GM12801 (cell line): ENCODE results near the gene MCC.

Experiments
- CTCF ChIP-seq: IDR thresholded peaks from one replicate; pipeline ENCODE4 v1.5.1; 2011; ENCODE audit warnings: control low read depth; ENCODE audit not compliant: insufficient read length; ENCODE audit errors: extremely low read depth

The MCC gene

GRCh38 chr5:113236536-113237288 lies 251.5 kb downstream of the MCC start:
- no peak for TF ChIP-seq CTCF

- no peak for TF ChIP-seq CTCF
These were observed 252.4 kb downstream of the MCC start for GRCh38 chr5:113235884-113236283.

- no peak for TF ChIP-seq CTCF
These were observed 253.7 kb downstream of the MCC start for GRCh38 chr5:113234546-113234945.

- TF ChIP-seq CTCF: no peak
These were observed 254.6 kb downstream of the MCC start for GRCh38 chr5:113233606-113234005.

- no peak for TF ChIP-seq CTCF
These were observed 255.6 kb downstream of the MCC start for GRCh38 chr5:113232667-113233066.

- no peak for TF ChIP-seq CTCF
These were observed 256.0 kb downstream of the MCC start for GRCh38 chr5:113232221-113232620.

GRCh38 chr5:113231653-113232000 lies 256.6 kb downstream of the MCC start:
- TF ChIP-seq CTCF: no peak
